ENCODE measurements around the gene TLN1.

TLN1 gene

GRCh38 chr9:35705372-35705771, 26.6 kb downstream of the TLN1 start:
- DNase-seq = no peak

- no peak for DNase-seq
These were observed 27.9 kb downstream of the TLN1 start for GRCh38 chr9:35703906-35704672.

DNA sequence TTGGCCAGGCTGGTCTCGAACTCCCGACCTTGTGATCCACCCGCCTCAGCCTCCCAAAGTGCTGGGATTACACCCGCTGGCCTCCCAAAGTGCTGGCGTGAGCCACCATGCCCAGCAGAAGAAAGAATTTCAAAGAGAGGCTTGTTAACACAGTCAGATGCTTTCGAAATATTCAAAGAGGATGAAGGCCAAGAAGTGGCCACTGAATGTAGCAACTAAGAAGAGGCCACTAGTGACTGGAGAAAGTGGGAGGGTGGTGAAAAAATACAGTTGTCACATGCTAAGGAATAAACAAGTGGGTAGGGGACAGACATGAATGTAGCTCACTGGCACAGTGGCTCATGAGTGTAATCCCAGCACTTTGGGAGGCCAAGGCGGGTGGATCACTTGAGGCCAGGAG, 29.3 kb downstream of the TLN1 start:
- DNase-seq = no peak

DNA sequence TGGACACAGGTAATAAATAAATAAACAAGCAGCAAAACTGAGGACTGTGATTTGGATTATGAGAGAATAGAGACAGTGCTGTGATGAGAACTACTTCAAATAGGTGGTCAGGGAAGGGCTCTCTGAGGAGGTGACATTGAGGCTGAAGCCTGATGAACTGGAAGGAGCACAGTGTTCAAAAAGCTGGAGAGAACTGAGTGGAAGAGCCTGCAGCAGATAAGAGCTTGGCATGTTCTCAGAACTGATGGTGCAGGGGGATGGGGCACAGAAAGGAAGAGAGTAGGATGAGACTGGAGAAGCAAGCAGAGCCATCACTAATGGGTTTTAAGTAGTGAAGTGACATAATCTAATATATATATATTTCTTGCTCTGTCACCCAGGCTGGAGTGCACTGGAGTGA, 31.1 kb downstream of the TLN1 start:
- no peak for DNase-seq

DNA sequence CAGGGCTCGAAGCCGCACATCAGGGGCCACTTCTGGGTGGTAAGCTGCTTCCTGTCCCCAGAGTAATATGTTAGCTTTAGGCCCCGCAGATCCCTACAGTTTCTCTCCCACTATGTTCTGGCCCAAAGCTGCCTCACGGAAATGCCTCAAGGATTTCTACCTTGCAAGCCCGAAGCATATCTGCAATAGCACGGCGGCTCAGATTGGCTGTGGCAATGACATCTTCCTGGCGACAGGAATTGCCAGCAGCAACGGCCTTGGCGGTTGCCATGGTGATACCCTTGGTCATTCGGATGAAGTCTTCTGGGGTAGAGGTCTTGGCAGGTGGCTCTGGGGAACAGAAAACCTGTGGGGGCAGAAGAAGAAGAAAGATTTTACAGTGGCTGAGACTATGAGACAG, 32.0 kb downstream of the TLN1 start:
- DNase-seq = no peak

DNA sequence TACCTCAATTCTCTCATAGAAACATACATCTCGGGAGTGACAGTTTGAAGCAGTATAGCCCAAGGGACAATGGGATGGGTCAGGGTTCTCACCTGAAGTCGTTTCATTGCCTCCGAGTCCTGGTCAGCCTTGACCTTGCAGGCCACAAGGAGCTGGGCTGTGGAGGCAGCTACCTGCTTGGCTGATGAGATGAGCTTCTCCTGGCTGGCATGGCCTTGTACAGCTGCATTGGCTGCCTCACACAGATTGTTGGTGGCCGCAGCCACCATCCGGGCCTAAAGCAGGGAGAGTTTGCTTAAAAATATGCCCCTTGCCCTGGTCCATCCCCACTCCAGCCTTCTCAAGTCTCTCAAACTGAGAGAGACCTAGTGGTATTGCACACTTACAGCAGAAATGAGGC, 33.8 kb downstream of the TLN1 start:
- DNase-seq = no peak

- DNase-seq = no peak
These were observed 34.5 kb downstream of the TLN1 start for GRCh38 chr9:35697486-35697885.

DNA sequence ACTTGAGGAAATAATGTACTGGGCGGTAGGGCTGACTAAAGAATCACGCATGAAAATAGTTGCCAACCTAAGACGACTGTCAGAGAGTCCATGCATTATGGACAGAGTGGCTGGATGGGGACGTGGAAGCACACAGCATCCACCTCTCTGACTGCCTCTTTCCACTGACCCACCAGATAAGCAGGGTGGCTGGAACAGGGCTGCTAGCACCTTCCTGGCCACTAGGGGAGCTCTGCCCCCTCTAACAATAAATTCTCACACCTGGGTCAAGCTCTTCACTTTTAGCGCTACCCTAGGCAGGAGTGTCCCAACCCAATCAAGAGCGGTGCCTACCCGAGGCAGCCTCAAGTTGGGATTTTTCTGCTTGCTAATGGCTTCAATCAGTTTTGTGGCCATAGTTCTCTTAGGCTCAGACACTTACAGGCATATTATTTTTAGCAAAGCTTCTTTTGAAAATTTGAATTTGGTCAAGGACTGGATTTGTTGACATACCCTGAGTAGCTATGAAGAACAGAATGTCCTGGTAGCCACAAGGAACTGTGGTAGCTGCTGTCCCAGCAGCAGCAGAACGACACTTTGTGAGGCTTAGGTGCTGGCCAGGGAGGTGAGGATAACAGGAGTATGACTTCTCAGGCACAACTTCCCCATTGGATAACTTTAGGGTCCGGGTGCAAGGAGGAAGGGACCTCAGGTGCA, 35.3 kb downstream of the TLN1 start:
- DNase-seq = peak in 2 of 4 experiments; percentile 14 to 23

DNA sequence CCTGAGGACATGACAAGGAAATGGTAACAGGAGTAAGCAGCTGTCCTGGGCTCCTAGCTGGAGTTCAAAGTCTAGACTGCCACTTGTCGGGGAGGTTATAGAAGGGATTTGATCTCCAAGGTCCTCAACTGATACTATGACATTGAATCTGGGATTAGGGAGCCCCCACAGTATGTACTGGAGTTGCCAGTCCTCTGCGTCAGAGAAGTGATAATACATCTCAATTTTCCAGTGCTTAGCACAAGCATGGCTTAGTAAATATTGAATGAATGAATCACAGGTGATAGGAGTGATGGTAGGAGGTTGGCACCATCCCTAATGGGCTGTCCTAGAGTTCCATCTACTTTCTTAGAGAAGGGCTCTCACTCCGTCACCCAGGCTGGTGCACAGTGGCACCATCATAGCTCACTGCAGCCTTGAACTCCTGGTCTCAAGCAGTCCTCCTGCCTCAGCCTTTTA, 36.0 kb downstream of the TLN1 start:
- no peak for DNase-seq

DNA sequence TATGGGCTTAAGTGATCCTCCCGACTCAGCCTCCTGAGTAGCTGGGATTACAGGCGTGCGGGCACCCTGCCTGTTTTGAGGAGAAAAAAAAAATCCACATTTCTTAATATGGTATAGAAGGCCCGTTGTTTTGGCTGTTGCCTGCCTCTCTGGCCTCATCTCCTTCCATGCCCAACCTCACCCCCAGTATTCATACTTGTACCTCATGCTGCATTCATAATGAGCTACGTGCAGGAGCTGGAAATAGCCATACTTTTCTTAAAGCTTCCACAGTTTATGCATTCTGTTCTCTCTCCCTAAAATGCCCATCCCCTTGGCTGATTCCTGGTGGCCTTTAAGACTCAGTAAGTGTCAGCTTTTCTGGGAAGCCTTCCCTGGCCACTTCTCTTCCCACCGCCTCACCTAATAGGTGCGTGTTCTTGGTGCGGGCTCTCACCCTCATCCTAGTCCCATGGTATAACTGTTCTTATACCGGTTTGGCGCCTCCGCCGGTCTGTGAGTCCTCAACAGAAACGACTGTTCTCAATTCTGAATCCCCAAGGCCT, 40.2 kb downstream of the TLN1 start:
- DNase-seq = no peak

DNA sequence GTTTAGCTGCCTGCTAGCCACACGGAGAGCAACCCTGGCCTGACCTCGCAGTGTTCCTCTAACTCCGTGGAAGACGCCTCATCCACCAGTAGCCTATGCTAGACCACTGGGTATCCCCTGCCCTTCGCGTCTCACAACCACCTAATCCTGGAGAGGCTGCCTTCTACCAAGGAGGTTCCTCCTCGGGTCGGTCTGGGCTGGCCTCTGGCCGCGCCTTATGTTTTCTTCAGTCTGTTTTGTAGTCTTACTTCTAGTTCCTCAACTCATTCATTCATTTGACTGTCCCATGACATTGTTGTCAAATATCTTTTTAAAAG, 40.7 kb downstream of the TLN1 start:
- DNase-seq = no peak

GRCh38 chr9:35690614-35691333, 41.2 kb downstream of the TLN1 start:
- DNase-seq = peak in 1 of 4 experiments; percentile 21

GRCh38 chr9:35690294-35690613, 41.7 kb downstream of the TLN1 start:
- DNase-seq = no peak

DNA sequence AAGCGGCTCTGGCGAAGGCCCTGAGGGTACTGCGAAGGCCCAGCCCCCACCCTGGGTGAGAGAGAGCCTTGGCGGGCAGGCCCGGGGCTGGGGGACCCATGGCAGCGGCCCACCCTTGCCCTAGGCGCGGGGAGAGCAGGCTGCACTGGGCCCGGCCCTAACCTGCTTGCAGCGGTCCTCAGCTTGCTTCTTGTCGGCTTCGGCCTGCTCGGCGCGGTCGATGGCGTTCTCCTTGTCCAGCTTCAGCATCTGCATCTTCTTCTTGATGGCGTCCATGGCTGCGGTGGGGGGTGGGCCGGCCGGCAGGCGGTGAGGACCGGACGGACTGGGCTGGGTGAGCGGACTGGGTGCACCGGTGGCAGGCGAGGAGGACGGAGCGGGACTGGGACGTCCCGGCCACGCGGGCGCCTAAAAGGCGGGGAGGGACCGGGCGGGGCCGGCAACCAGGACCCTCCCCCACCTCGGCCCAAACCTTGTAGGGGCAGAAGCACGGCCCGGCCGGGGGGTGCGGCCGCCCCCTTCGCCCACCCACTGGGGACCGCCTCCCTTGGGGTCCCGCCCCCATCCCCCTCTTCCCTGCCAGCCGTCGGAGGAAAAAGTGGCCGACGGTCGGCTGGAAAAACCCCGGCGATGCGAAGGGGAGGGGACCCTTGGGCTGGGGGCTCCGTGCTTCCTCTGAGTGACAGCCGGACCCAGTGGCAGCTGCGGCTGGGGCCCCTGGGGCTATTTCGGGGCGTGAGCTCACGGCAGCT, 42.3 kb downstream of the TLN1 start, which contains the start of gene TPM2:
TSS of gene TPM2 (minus strand) at position 384 of the 752 bp plus-strand sequence. CDS start at position 276, 108 bp downstream.
- no peak for DNase-seq

DNA sequence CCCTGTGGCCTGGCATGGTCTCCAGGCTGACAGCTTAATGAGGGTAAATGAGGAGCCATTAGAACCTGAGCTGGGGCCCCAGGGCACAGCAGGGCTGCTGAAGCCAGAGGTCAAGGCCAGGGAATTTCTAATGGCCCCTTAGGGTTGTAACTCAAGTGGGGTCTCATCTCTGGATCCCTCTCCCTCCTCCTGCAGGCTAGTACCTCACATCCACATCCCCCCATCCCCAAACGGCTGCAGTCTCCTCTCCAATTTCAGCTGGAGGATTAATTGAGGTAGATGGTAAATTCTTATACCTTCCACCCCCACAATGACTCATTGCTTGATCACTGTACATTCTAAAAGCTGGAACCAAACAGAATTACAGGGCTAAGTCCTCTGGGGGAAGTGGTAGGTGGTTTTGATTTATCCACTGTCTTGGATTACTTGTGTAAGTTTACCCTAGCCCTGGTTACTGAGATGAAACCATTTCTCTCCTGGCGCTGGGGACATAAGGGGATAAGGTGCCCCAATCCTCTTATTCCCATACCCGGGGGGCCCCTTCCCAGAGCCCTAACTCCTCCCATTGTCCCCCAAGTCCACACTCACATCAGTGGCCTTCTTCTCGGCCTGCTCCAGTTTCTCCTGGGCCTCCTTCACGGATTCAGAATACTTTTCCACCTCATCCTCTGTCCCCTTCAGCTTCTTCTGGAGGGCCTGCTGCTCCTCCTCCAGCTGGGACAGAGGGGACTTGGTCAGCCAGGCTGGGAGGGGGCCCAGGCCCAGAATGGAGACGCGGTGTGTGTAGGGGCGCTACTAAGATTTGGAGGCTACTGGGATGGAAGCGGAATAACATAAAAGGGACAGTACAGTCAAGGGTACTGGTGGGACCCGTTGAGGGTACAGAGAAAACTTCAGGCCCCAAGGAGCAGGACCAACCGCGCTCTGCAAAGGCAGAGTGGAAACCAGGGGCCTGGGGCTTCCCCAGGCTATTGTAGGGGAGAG, 43.1 kb downstream of the TLN1 start:
- DNase-seq = no peak

DNA sequence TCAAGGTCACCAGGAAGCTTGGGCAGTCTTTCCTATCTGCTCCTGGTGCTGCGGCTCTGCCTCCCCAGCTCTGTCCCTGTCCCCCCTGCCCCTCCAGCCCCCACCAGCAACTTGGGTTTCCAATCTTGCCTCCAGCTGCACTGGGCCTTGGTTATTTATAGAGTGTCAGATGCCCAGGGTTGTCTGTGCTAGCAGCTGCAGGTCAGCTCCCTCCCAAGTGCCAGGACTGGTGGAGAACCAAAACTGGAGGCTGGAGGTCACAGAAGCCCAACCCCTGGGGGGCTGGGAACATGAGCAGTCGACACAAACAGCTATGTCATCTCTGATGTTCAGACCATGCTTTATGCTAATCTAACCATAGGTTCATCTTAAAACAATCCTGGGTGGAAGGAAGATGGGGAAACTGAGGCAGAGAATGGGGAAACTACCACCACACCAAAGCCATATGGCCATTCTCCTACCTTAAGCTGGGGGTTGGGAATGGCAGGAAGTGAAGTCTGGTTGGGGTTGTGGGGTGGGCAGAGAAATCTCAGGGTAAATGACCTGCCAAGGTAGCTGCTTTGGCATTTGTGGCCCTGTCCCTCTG, 43.9 kb downstream of the TLN1 start:
- no peak for DNase-seq

- DNase-seq = no peak
These were observed 44.7 kb downstream of the TLN1 start for GRCh38 chr9:35687306-35687705.

GRCh38 chr9:35686222-35687203, 45.5 kb downstream of the TLN1 start:
- no peak for DNase-seq

GRCh38 chr9:35685506-35685905, 46.5 kb downstream of the TLN1 start:
- no peak for DNase-seq

DNA sequence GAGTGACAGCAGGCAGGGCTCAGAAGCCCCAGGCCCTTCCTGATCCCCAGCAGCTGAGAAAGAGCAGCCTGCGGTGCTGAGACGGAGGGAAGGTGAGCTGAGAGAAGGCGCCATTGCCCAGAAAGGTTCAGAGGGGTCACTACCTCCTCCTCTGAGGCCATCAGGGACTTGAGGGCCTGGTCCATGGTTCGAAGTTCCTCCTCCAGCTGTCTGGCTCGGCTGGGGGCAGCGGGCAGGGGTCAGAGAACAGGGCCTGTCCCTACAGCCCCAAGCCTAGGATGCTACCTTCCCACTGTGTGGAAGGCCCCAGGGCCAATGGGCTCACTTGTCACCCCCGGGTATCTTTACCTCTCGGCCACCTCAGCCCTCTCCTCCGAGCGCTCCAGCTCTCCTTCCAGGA, 47.1 kb downstream of the TLN1 start:
- DNase-seq = no peak

Measured in activated naive CD4-positive, alpha-beta T cell (primary cell).